HepG2 (cell line): ENCODE results near the gene DQX1. TPM values are rescaled to one million over a fixed set of nuclear protein-coding genes. Genes with fewer than 3 reads are reported as not detected.
A peak's percentile ranks its signal among the peaks of the same experiment; 100 is the strongest.

Experiments
- DNMT3B ChIP-seq: conservative IDR thresholded peaks from 2 replicates; pipeline ENCODE4 v1.6.1; 2016; ENCODE audit warnings: missing biosample characterization, control low read depth
- EP300 ChIP-seq, 3 experiments: sonication (generic) in 1 of 3; formaldehyde crosslinking in 1 of 3; IDR thresholded peaks; 2 replicates each; pipeline versions ENCODE4 v1.5.1 to v1.6.1; 2011 to 2020; ENCODE audit warnings: low read depth in 2 of 3, low read length in 2 of 3, borderline replicate concordance in 1 of 3, improper control_type of control experiment in 1 of 3, mild to moderate bottlenecking in 1 of 3, missing genetic modification reagents in 1 of 3, moderate library complexity in 1 of 3
- FOSL2 ChIP-seq: sonication (generic); formaldehyde crosslinking; IDR thresholded peaks from 2 replicates; pipeline ENCODE4 v1.4.0; 2020; ENCODE audit warnings: missing genetic modification reagents
- FOXK1 ChIP-seq: sonication (generic); formaldehyde crosslinking; IDR thresholded peaks from 2 replicates; pipeline ENCODE4 v1.4.0; 2020; ENCODE audit warnings: low read depth, missing genetic modification reagents, borderline replicate concordance
- GPN1 ChIP-seq: sonication (generic); formaldehyde crosslinking; IDR thresholded peaks from 2 replicates; pipeline ENCODE4 v1.5.1; 2020; ENCODE audit warnings: missing genetic modification reagents, borderline replicate concordance
- JUND ChIP-seq: sonication (generic); formaldehyde crosslinking; IDR thresholded peaks from 2 replicates; pipeline ENCODE4 v1.8.0; 2022; ENCODE audit warnings: mild to moderate bottlenecking, missing genetic modification reagents
- KLF16 ChIP-seq, 2 experiments: sonication (generic) in 1 of 2; formaldehyde crosslinking in 1 of 2; IDR thresholded peaks; 2 replicates each; pipeline versions ENCODE4 v1.6.1 to v1.8.0; 2016 to 2023; ENCODE audit warnings: missing genetic modification reagents in 2 of 2, missing compliant biosample characterization in 1 of 2
- NBN ChIP-seq: fragments of 450-650 bp; conservative IDR thresholded peaks from 2 replicates; pipeline ENCODE4 v1.6.1; 2017
- RARA ChIP-seq: IDR thresholded peaks from 2 replicates; pipeline ENCODE4 v1.6.1; 2016; ENCODE audit warnings: missing genetic modification reagents, missing compliant biosample characterization
- RCOR2 ChIP-seq: IDR thresholded peaks from 2 replicates; pipeline ENCODE4 v1.6.1; 2016; ENCODE audit warnings: missing biosample characterization, missing genetic modification reagents
- SOX6 ChIP-seq, 2 experiments: fragments of 450-650 bp in 1 of 2; sonication (generic) in 1 of 2; formaldehyde crosslinking in 1 of 2; IDR thresholded peaks; 2 replicates each; pipeline versions ENCODE4 v1.4.0 to v1.6.1; 2017 to 2020; ENCODE audit warnings: antibody characterized with exemption in 1 of 2, mild to moderate bottlenecking in 1 of 2, missing genetic modification reagents in 1 of 2
- ZBTB21 ChIP-seq: sonication (generic); formaldehyde crosslinking; IDR thresholded peaks from 2 replicates; pipeline ENCODE4 v1.4.0; 2020; ENCODE audit warnings: missing genetic modification reagents
- ZBTB3 ChIP-seq: sonication (generic); formaldehyde crosslinking; IDR thresholded peaks from 2 replicates; pipeline ENCODE4 v1.4.0; 2020; ENCODE audit warnings: low read depth, mild to moderate bottlenecking, moderate library complexity, missing genetic modification reagents, borderline replicate concordance
- ZIK1 ChIP-seq: sonication (generic); formaldehyde crosslinking; IDR thresholded peaks from 2 replicates; pipeline ENCODE4 v1.5.0; 2020; ENCODE audit warnings: mild to moderate bottlenecking, low read depth, missing genetic modification reagents, borderline replicate concordance
- ZNF317 ChIP-seq: sonication (generic); formaldehyde crosslinking; IDR thresholded peaks from 2 replicates; pipeline ENCODE4 v1.5.0; 2020; ENCODE audit warnings: mild to moderate bottlenecking, missing genetic modification reagents
- ZNF598 ChIP-seq: sonication (generic); formaldehyde crosslinking; IDR thresholded peaks from 2 replicates; pipeline ENCODE4 v1.5.1; 2020; ENCODE audit warnings: mild to moderate bottlenecking, missing genetic modification reagents, borderline replicate concordance
- ZNF772 ChIP-seq: sonication (generic); formaldehyde crosslinking; IDR thresholded peaks from 2 replicates; pipeline ENCODE4 v1.5.0; 2020; ENCODE audit warnings: mild to moderate bottlenecking, missing genetic modification reagents
- polyA plus RNA-seq, 8 experiments: library from polyadenylated mRNA; depleted of rRNA in 3 of 8; stranded (reverse) in 7 of 8; unstranded in 1 of 8; fragments of >200 nt; fragmentation: Illumina TruSeq in 4 of 8; extraction: Trizol in 4 of 8; gene quantifications; 2 replicates each; pipeline versions ENCODE4 v1.2.1 to v1.2.3, GENCODE V29; 2011 to 2016; ENCODE audit warnings: low read depth in 4 of 8, missing spikeins in 1 of 8, mixed read lengths in 1 of 8; ENCODE audit not compliant: insufficient read depth in 1 of 8
- total RNA-seq, 5 experiments: library from RNA; depleted of rRNA; stranded (reverse); fragments of >200 nt; fragmentation: Illumina TruSeq; extraction: Trizol; gene quantifications; 2 replicates each; pipeline ENCODE4 v1.2.3, GENCODE V29; 2016; ENCODE audit warnings: low read depth in 1 of 5
- TF ChIP-seq, protein P1 (sequence below): sonication (generic); formaldehyde crosslinking; IDR thresholded peaks from 2 replicates; pipeline ENCODE4 v1.8.0; 2022; ENCODE audit warnings: missing genetic modification reagents, mild to moderate bottlenecking, inconsistent platforms, borderline replicate concordance
- TF ChIP-seq, protein P2 (sequence below): sonication (generic); formaldehyde crosslinking; IDR thresholded peaks from 2 replicates; pipeline ENCODE4 v1.8.0; 2022; ENCODE audit warnings: mild to moderate bottlenecking, missing genetic modification reagents
- TF ChIP-seq, protein P3 (sequence below): sonication (generic); formaldehyde crosslinking; IDR thresholded peaks from 2 replicates; pipeline ENCODE4 v1.4.0; 2020; ENCODE audit warnings: missing genetic modification reagents
- TF ChIP-seq, protein P4 (sequence below): fragments of 450-650 bp; IDR thresholded peaks from 2 replicates; pipeline ENCODE4 v1.6.1; 2017

DQX1 gene
- total and polyA plus RNA-seq, 2 of the 13 experiments (the other 11 are each of a cell fraction or from before 2014, with no cell fraction given), result 27.6 to 89.8 TPM

DNA sequence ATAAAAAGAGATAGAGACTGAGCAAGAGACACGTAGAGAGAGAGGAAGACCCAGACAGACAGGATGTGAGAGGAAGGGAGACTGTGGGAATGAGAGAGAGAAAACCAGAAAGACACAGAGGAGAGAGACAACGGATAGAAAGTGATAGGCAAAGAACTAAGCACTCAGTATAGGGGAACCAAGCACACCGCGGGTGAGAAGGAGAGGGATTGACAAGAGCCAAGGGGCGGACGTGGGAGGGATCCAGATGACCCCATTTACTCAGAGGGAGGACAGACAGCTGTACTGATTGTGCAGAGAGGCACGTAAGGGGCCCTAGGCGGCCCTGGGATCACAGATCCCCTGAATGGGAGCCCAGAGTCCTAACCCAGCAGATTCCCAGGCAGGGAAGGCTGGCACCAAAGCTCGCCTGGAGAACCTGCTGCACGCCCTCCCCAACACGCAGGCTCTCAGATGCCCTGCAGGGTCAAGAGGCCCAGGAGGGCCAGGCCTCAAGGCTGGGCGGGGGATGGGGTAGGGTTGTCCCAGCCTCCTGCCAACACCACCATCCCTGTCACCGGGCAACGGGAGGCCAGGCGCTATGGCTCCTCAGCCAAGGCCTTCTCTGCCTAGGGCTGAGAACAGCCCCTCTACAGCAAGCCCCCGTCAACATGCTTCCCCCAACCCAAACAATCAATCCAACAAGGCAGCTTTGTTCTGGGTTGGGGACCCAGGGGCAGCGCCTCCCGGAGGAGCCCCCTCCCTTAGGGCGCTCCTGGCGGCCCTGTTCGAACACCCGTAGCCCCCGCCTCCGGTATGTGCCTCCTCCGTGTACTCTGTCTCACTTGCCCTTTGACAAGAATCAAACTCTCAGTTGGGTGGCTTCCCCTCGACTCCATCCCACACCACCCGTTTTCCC lies 27.1 kb upstream of the DQX1 start (continued):
- TF ChIP-seq, protein P1, sequence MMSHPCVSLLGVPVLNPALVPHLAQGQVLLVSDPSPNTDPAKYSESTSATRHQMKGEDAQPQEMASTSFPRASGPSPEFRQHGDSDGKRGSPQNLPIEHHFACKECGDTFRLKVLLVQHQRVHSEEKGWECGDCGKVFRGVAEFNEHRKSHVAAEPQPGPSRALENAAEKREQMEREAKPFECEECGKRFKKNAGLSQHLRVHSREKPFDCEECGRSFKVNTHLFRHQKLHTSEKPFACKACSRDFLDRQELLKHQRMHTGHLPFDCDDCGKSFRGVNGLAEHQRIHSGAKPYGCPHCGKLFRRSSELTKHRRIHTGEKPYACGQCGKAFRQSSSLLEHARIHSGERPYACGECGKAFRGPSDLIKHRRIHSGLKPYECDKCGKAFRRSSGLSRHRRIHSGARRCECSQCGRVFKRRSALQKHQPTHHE (CRISPR knock-in tag), result no peak
- no peak for TF ChIP-seq ZNF772 (CRISPR knock-in tag)
- no peak for TF ChIP-seq NBN
- no peak for TF ChIP-seq FOSL2 (CRISPR knock-in tag)
- TF ChIP-seq ZNF598 (CRISPR knock-in tag), result 0 out of 2 replicates have a peak, but pooled peaks have one; percentile 22
- TF ChIP-seq ZIK1 (CRISPR knock-in tag), result no peak
- TF ChIP-seq FOXK1, result no peak
- TF ChIP-seq, protein P2, sequence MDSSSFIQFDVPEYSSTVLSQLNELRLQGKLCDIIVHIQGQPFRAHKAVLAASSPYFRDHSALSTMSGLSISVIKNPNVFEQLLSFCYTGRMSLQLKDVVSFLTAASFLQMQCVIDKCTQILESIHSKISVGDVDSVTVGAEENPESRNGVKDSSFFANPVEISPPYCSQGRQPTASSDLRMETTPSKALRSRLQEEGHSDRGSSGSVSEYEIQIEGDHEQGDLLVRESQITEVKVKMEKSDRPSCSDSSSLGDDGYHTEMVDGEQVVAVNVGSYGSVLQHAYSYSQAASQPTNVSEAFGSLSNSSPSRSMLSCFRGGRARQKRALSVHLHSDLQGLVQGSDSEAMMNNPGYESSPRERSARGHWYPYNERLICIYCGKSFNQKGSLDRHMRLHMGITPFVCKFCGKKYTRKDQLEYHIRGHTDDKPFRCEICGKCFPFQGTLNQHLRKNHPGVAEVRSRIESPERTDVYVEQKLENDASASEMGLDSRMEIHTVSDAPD (CRISPR knock-in tag), result no peak
- TF ChIP-seq KLF16 (CRISPR knock-in tag; IDR thresholded peaks at IDR 0.05), result no peak; a peak in 1 of 4 replicates
- TF ChIP-seq, protein P3, sequence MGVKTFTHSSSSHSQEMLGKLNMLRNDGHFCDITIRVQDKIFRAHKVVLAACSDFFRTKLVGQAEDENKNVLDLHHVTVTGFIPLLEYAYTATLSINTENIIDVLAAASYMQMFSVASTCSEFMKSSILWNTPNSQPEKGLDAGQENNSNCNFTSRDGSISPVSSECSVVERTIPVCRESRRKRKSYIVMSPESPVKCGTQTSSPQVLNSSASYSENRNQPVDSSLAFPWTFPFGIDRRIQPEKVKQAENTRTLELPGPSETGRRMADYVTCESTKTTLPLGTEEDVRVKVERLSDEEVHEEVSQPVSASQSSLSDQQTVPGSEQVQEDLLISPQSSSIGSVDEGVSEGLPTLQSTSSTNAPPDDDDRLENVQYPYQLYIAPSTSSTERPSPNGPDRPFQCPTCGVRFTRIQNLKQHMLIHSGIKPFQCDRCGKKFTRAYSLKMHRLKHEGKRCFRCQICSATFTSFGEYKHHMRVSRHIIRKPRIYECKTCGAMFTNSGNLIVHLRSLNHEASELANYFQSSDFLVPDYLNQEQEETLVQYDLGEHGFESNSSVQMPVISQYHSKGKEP (CRISPR knock-in tag), result no peak
- TF ChIP-seq JUND, result no peak
- no peak for TF ChIP-seq SOX6 (IDR thresholded peaks at IDR 0.05)
- no peak for TF ChIP-seq SOX6 (CRISPR knock-in tag; IDR thresholded peaks at IDR 0.05)
- TF ChIP-seq EP300 (IDR thresholded peaks at IDR 0.05; ENCODE audit: low read depth in 2 of 2, low read length in 2 of 2), result no peak
- TF ChIP-seq EP300 (CRISPR knock-in tag; IDR thresholded peaks at IDR 0.05; ENCODE audit: borderline replicate concordance), result no peak
- no peak for TF ChIP-seq ZBTB21 (CRISPR knock-in tag)
- no peak for TF ChIP-seq GPN1 (CRISPR knock-in tag)
- TF ChIP-seq ZNF317, result 0 out of 2 replicates have a peak, but pooled peaks have one; percentile 28
- TF ChIP-seq, protein P4, sequence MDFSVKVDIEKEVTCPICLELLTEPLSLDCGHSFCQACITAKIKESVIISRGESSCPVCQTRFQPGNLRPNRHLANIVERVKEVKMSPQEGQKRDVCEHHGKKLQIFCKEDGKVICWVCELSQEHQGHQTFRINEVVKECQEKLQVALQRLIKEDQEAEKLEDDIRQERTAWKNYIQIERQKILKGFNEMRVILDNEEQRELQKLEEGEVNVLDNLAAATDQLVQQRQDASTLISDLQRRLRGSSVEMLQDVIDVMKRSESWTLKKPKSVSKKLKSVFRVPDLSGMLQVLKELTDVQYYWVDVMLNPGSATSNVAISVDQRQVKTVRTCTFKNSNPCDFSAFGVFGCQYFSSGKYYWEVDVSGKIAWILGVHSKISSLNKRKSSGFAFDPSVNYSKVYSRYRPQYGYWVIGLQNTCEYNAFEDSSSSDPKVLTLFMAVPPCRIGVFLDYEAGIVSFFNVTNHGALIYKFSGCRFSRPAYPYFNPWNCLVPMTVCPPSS, result 0 out of 2 replicates have a peak, but pooled peaks have one; percentile 33
- TF ChIP-seq DNMT3B (CRISPR knock-in tag), result no peak
- no peak for TF ChIP-seq RCOR2 (CRISPR knock-in tag)
- TF ChIP-seq ZBTB3, result no peak
- TF ChIP-seq RARA (CRISPR knock-in tag), result no peak
